CD4-positive, alpha-beta T cell treated with Interleukin-4 for 4 hours (primary cell): ENCODE results near the gene TMEM170B.

Source experiments
- DNase-seq: peaks from one replicate; pipeline ENCODE4 v3.0.0-alpha.2; 2020

TMEM170B gene

GRCh38 chr6:11589261-11589660, 51.7 kb downstream of the TMEM170B start:
- no peak for DNase-seq

GRCh38 chr6:11592294-11592906, 54.9 kb downstream of the TMEM170B start:
- no peak for DNase-seq

- no peak for DNase-seq
Observed at GRCh38 chr6:11593096-11593495, 55.5 kb downstream of the TMEM170B start.

- no peak for DNase-seq
Observed at GRCh38 chr6:11595903-11596302, 58.4 kb downstream of the TMEM170B start.

GRCh38 chr6:11596640-11597237, 59.2 kb downstream of the TMEM170B start:
- DNase-seq = no peak

GRCh38 chr6:11598687-11599086, 61.1 kb downstream of the TMEM170B start:
- peak; percentile 7 for DNase-seq

GRCh38 chr6:11600251-11600650, 62.7 kb downstream of the TMEM170B start:
- no peak for DNase-seq

GRCh38 chr6:11601776-11602605, 64.4 kb downstream of the TMEM170B start:
- no peak for DNase-seq

- DNase-seq = no peak
Observed at GRCh38 chr6:11604215-11604614, 66.7 kb downstream of the TMEM170B start.

- DNase-seq = no peak
Observed at GRCh38 chr6:11604836-11605506, 67.4 kb downstream of the TMEM170B start.

- DNase-seq = no peak
Observed at GRCh38 chr6:11605507-11605905, 68.0 kb downstream of the TMEM170B start.

- no peak for DNase-seq
Observed at GRCh38 chr6:11606332-11606731, 68.8 kb downstream of the TMEM170B start.

- DNase-seq = no peak
Observed at GRCh38 chr6:11607383-11607782, 69.8 kb downstream of the TMEM170B start.

- DNase-seq = no peak
Observed at GRCh38 chr6:11608600-11609323, 71.2 kb downstream of the TMEM170B start.

GRCh38 chr6:11609324-11610071, 71.9 kb downstream of the TMEM170B start:
- no peak for DNase-seq

GRCh38 chr6:11613336-11613735, 75.8 kb downstream of the TMEM170B start:
- no peak for DNase-seq

- DNase-seq = no peak
Observed at GRCh38 chr6:11613858-11614257, 76.3 kb downstream of the TMEM170B start.

GRCh38 chr6:11614534-11615213, 77.1 kb downstream of the TMEM170B start:
- no peak for DNase-seq

GRCh38 chr6:11615214-11615602, 77.7 kb downstream of the TMEM170B start:
- no peak for DNase-seq

GRCh38 chr6:11616200-11616611, 78.7 kb downstream of the TMEM170B start:
- no peak for DNase-seq

- no peak for DNase-seq
Observed at GRCh38 chr6:11618533-11618932, 81.0 kb downstream of the TMEM170B start.
